GM19023 (cell line): ENCODE results near the gene PLPP4.

Experiments used
- ATAC-seq: cut with Tn5 transposase; IDR thresholded peaks from one replicate; pipeline ENCODE4 v1.9.1; 2021; ENCODE audit warnings: mild to moderate bottlenecking, moderate library complexity; ENCODE audit not compliant: unreplicated experiment

PLPP4 gene

GRCh38 chr10:120572307-120572706, 115.3 kb downstream of the PLPP4 start:
- ATAC-seq = no peak

- no peak for ATAC-seq
These were observed 116.3 kb downstream of the PLPP4 start for GRCh38 chr10:120573355-120573754.

- no peak for ATAC-seq
These were observed 118.0 kb downstream of the PLPP4 start for GRCh38 chr10:120574981-120575380.

GRCh38 chr10:120575411-120575810, 118.4 kb downstream of the PLPP4 start:
- ATAC-seq = no peak

- no peak for ATAC-seq
These were observed 121.1 kb downstream of the PLPP4 start for GRCh38 chr10:120578134-120578533.

- no peak for ATAC-seq
These were observed 121.9 kb downstream of the PLPP4 start for GRCh38 chr10:120578890-120579289.

- ATAC-seq = no peak
These were observed 124.2 kb downstream of the PLPP4 start for GRCh38 chr10:120580918-120581895.

GRCh38 chr10:120582753-120583152, 125.7 kb downstream of the PLPP4 start:
- ATAC-seq = no peak

- no peak for ATAC-seq
These were observed 126.5 kb downstream of the PLPP4 start for GRCh38 chr10:120583424-120584108.

GRCh38 chr10:120584786-120585185, 127.8 kb downstream of the PLPP4 start:
- no peak for ATAC-seq

- ATAC-seq = no peak
These were observed 129.4 kb downstream of the PLPP4 start for GRCh38 chr10:120586471-120586872.

- no peak for ATAC-seq
These were observed 130.0 kb downstream of the PLPP4 start for GRCh38 chr10:120587061-120587460.

GRCh38 chr10:120588311-120588710, 131.3 kb downstream of the PLPP4 start:
- ATAC-seq = no peak

- ATAC-seq = no peak
These were observed 136.7 kb downstream of the PLPP4 start for GRCh38 chr10:120593693-120594092.

- no peak for ATAC-seq
These were observed 140.9 kb downstream of the PLPP4 start for GRCh38 chr10:120597902-120598301.

GRCh38 chr10:120598386-120598785, 141.4 kb downstream of the PLPP4 start:
- no peak for ATAC-seq

- ATAC-seq = no peak
These were observed 142.2 kb downstream of the PLPP4 start for GRCh38 chr10:120599200-120599724.

GRCh38 chr10:120600871-120601649, 144.0 kb downstream of the PLPP4 start:
- ATAC-seq = peak; percentile 46

GRCh38 chr10:120601999-120602398, 145.0 kb downstream of the PLPP4 start:
- ATAC-seq = no peak

- ATAC-seq = no peak
These were observed 148.4 kb downstream of the PLPP4 start for GRCh38 chr10:120605410-120605809.
